ENCODE results near the gene IP6K1.
A peak's percentile ranks its signal among the peaks of the same experiment; 100 is the strongest.
"Not testable (repeated sequence)": the region's sequence is repeated elsewhere in the genome, so short reads cannot be mapped to it uniquely, and the experiment has no call there.

The IP6K1 gene

GRCh38 chr3:49787182-49787464 lies 781 bp upstream of the IP6K1 start:
- in situ Hi-C loops (cut with MboI; ENCODE audit: low sequenced_read_pairs, unreplicated experiment): no loop called here

GRCh38 chr3:49785565-49786356 lies 581 bp downstream of the IP6K1 start:
- no peak for DNase-seq (ENCODE audit: low spot score)
- in situ Hi-C loops (cut with MboI; ENCODE audit: low sequenced_read_pairs, unreplicated experiment): no loop called here
- TF ChIP-seq, protein P1, sequence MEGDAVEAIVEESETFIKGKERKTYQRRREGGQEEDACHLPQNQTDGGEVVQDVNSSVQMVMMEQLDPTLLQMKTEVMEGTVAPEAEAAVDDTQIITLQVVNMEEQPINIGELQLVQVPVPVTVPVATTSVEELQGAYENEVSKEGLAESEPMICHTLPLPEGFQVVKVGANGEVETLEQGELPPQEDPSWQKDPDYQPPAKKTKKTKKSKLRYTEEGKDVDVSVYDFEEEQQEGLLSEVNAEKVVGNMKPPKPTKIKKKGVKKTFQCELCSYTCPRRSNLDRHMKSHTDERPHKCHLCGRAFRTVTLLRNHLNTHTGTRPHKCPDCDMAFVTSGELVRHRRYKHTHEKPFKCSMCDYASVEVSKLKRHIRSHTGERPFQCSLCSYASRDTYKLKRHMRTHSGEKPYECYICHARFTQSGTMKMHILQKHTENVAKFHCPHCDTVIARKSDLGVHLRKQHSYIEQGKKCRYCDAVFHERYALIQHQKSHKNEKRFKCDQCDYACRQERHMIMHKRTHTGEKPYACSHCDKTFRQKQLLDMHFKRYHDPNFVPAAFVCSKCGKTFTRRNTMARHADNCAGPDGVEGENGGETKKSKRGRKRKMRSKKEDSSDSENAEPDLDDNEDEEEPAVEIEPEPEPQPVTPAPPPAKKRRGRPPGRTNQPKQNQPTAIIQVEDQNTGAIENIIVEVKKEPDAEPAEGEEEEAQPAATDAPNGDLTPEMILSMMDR (IDR thresholded peaks at IDR 0.05; ENCODE audit: borderline replicate concordance, control extremely low read depth, extremely low read depth, insufficient read depth, missing control alignments): no peak

More at GRCh38 chr3:49787182-49787464, 781 bp upstream of the IP6K1 start:
- TF ChIP-seq, protein P1 (IDR thresholded peaks at IDR 0.05; ENCODE audit: borderline replicate concordance, control extremely low read depth, extremely low read depth, insufficient read depth, missing control alignments): no peak
- peak; percentile 22 for DNase-seq (ENCODE audit: low spot score)

DNA sequence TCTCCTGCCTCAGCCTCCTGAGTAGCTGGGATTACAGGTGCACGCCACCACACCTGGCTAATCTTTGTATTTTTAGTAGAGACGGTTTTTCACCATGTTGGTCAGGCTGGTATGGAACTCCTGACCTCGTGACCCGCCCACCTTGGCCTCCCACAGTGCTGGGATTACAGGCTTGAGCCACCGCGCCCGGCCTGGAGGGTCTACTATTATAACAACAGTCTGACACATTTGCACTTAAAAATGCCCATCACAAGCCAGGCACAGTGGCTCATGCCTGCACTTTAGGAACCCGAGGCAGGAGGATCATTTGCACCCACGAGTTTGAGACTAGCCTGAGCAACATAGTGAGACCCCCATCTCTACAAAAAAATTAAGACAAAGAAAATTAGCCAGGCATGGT lies 4.1 kb downstream of the IP6K1 start:
- DNase-seq (ENCODE audit: low spot score); in situ Hi-C loops (cut with MboI; ENCODE audit: low sequenced_read_pairs, unreplicated experiment): not testable (repeated sequence)

GRCh38 chr3:49781415-49782199 lies 4.7 kb downstream of the IP6K1 start:
- TF ChIP-seq, protein P1 (IDR thresholded peaks at IDR 0.05; ENCODE audit: borderline replicate concordance, control extremely low read depth, extremely low read depth, insufficient read depth, missing control alignments): no peak
- DNase-seq (ENCODE audit: low spot score): no peak
- in situ Hi-C loops (cut with MboI; ENCODE audit: low sequenced_read_pairs, unreplicated experiment): no loop called here

- in situ Hi-C loops (cut with MboI; ENCODE audit: low sequenced_read_pairs, unreplicated experiment); DNase-seq (ENCODE audit: low spot score): not testable (repeated sequence)
Observed at GRCh38 chr3:49780975-49781365, 5.4 kb downstream of the IP6K1 start.

GRCh38 chr3:49780080-49780974 lies 6.0 kb downstream of the IP6K1 start:
- TF ChIP-seq, protein P1 (IDR thresholded peaks at IDR 0.05; ENCODE audit: borderline replicate concordance, control extremely low read depth, extremely low read depth, insufficient read depth, missing control alignments): no peak
- DNase-seq (ENCODE audit: low spot score): no peak
- in situ Hi-C loops (cut with MboI; ENCODE audit: low sequenced_read_pairs, unreplicated experiment): no loop called here

DNA sequence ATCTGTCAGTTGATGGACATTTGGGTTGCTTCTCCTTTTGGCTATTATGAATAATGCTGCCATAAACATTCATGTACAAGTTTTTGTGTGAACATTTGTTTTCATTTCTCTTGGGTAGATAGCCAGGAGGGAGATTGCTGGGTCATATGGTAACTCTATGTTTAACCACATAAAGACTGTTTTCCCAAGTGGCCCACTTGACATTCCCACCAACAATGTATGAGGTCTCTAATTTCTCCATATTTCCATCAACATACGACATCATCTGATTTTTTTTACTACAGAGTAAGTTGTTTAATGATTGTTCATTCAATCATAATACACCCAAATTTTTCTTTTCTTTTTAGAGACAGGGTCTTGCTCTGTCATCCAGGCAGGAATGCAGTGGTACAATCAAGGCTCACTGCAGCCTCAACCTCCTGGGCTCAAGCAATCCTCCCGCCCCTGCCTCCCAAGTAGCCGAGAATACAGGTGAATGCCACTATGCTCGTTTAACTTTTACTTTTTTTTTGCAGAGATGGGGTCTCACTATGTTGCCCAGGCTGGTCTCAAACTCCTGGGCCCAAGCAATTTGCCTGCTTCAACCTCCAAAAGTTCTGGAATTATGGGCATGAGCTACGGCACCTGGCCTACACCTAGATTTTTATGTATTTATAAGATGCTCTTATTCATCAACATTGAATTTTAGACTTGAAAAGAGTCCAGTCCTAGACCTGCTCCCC lies 6.8 kb downstream of the IP6K1 start:
- no peak for DNase-seq (ENCODE audit: low spot score)
- TF ChIP-seq, protein P1 (IDR thresholded peaks at IDR 0.05; ENCODE audit: borderline replicate concordance, control extremely low read depth, extremely low read depth, insufficient read depth, missing control alignments): no peak
- in situ Hi-C loops (cut with MboI; ENCODE audit: low sequenced_read_pairs, unreplicated experiment): no loop called here

GRCh38 chr3:49776101-49776500 lies 10.2 kb downstream of the IP6K1 start:
- DNase-seq (ENCODE audit: low spot score); in situ Hi-C loops (cut with MboI; ENCODE audit: low sequenced_read_pairs, unreplicated experiment): not testable (repeated sequence)
